HUES64 (cell line): ENCODE measurements around the gene SELENOM.
A peak's percentile ranks its signal among the peaks of the same experiment; 100 is the strongest.
"Not testable (repeated sequence)": the region's sequence is repeated elsewhere in the genome, so short reads cannot be mapped to it uniquely, and the experiment has no call there.

Experiments
- H3K27ac ChIP-seq: 2 replicates; pipeline ENCODE4 v1.7.0; 2013; ENCODE audit warnings: low read depth, low read length, inconsistent platforms
- H3K27me3 ChIP-seq: 2 replicates; pipeline ENCODE4 v1.6.1; 2013; ENCODE audit warnings: mild to moderate bottlenecking, low read length; ENCODE audit not compliant: insufficient read depth
- H3K36me3 ChIP-seq: 2 replicates; pipeline ENCODE4 v1.6.1; 2013; ENCODE audit warnings: mild to moderate bottlenecking, low read length; ENCODE audit not compliant: insufficient read depth
- H3K4me1 ChIP-seq: 2 replicates; pipeline ENCODE4 v1.6.1; 2013; ENCODE audit warnings: mild to moderate bottlenecking, low read length, moderate library complexity; ENCODE audit not compliant: insufficient read depth
- H3K4me3 ChIP-seq: 2 replicates; pipeline ENCODE4 v1.5.1; 2013; ENCODE audit warnings: mild to moderate bottlenecking, low read length, moderate library complexity
- H3K9ac ChIP-seq: 2 replicates; pipeline ENCODE4 v1.6.1; 2013; ENCODE audit warnings: mild to moderate bottlenecking, low read depth, low read length
- H3K9me3 ChIP-seq: 2 replicates; pipeline ENCODE4 v1.6.1; 2013; ENCODE audit warnings: low read depth, low read length; ENCODE audit not compliant: insufficient read depth
- WGBS: fragments of 150-250, 120-280 bp; methylation state at CpG from one replicate; pipeline ENCODE4 v1.1.7; 2013; ENCODE audit warnings: missing lambda C conversion rate; 5-methylcytosine and 5-hydroxymethylcytosine counted together

SELENOM gene

GRCh38 chr22:31122196-31122531 is 14.8 kb upstream of the SELENOM start:
- no peak overlapping the region for H3K9ac ChIP-seq
- no peak overlapping the region for H3K27ac ChIP-seq
- H3K9me3 ChIP-seq: no peaks in the 10 kb centered on the region
- 84% methylated on average over 2 of the region's 2 CpGs for WGBS
- H3K4me1 ChIP-seq: peaks cover 5% of the 10 kb centered on the region
- H3K27me3 ChIP-seq: peaks cover 3% of the 10 kb centered on the region
- no peaks in the 10 kb centered on the region for H3K36me3 ChIP-seq
- no peak overlapping the region for H3K4me3 ChIP-seq

GRCh38 chr22:31121403-31121802 is 14.0 kb upstream of the SELENOM start:
- peaks cover 3% of the 10 kb centered on the region for H3K27me3 ChIP-seq
- no peak overlapping the region for H3K27ac ChIP-seq
- H3K36me3 ChIP-seq: no peaks in the 10 kb centered on the region
- H3K4me3 ChIP-seq: no peak overlapping the region
- 94% methylated on average over 4 of the region's 4 CpGs for WGBS
- no peak overlapping the region for H3K9ac ChIP-seq
- peaks cover 5% of the 10 kb centered on the region for H3K4me1 ChIP-seq
- H3K9me3 ChIP-seq: no peaks in the 10 kb centered on the region

GRCh38 chr22:31120642-31121041 is 13.3 kb upstream of the SELENOM start:
- H3K27me3 ChIP-seq: peaks cover 3% of the 10 kb centered on the region
- no peaks in the 10 kb centered on the region for H3K9me3 ChIP-seq
- H3K4me3 ChIP-seq: no peak overlapping the region
- 75% methylated on average over 1 of the region's 1 CpG for WGBS
- no peak overlapping the region for H3K9ac ChIP-seq
- no peak overlapping the region for H3K27ac ChIP-seq
- H3K4me1 ChIP-seq: peaks cover 5% of the 10 kb centered on the region
- H3K36me3 ChIP-seq: no peaks in the 10 kb centered on the region

GRCh38 chr22:31120230-31120629 is 12.9 kb upstream of the SELENOM start:
- Histone ChIP-seq H3K4me3 (no peak overlapping the region), H3K4me1 (peaks cover 5% of the 10 kb centered on the region), H3K27me3 (peaks cover 3% of the 10 kb centered on the region), H3K27ac (no peak overlapping the region), H3K36me3 (no peaks in the 10 kb centered on the region), H3K9ac (no peak overlapping the region), H3K9me3 (no peaks in the 10 kb centered on the region)
- WGBS: 75% methylated on average over 5 of the region's 5 CpGs

- peaks cover 5% of the 10 kb centered on the region for H3K4me1 ChIP-seq
- no peaks in the 10 kb centered on the region for H3K36me3 ChIP-seq
- WGBS: 65% methylated on average over 5 of the region's 7 CpGs
- no peak overlapping the region for H3K27ac ChIP-seq
- no peaks in the 10 kb centered on the region for H3K9me3 ChIP-seq
- H3K27me3 ChIP-seq: no peaks in the 10 kb centered on the region; the same call in 1 of the 2 replicates
- H3K4me3 ChIP-seq: no peak overlapping the region
- H3K9ac ChIP-seq: no peak overlapping the region
Measured at GRCh38 chr22:31119026-31119717, 11.8 kb upstream of the SELENOM start.

- H3K4me1 ChIP-seq: peaks cover 5% of the 10 kb centered on the region
- H3K4me3 ChIP-seq: no peak overlapping the region
- no peaks in the 10 kb centered on the region for H3K36me3 ChIP-seq
- no peak overlapping the region for H3K9ac ChIP-seq
- whole genome bisulfite sequencing: 86% methylated on average over 3 of the region's 3 CpGs
- H3K9me3 ChIP-seq: no peaks in the 10 kb centered on the region
- no peaks in the 10 kb centered on the region for H3K27me3 ChIP-seq
- H3K27ac ChIP-seq: no peak overlapping the region
Measured at GRCh38 chr22:31118046-31118820, 10.9 kb upstream of the SELENOM start.

GRCh38 chr22:31112547-31113091 is 5.3 kb upstream of the SELENOM start:
- H3K9me3 ChIP-seq, H3K4me3 ChIP-seq, H3K27me3 ChIP-seq, H3K27ac ChIP-seq, H3K4me1 ChIP-seq, H3K36me3 ChIP-seq, H3K9ac ChIP-seq: not testable (repeated sequence)
- 91% methylated on average over 7 of the region's 7 CpGs for WGBS

GRCh38 chr22:31107894-31108218 is 488 bp upstream of the SELENOM start:
- 6% methylated on average over 5 of the region's 5 CpGs for WGBS
- Histone ChIP-seq H3K27ac (peak overlapping the region; percentile 40; the same call in 1 of the 2 replicates), H3K9me3 (no peaks in the 10 kb centered on the region), H3K36me3 (no peaks in the 10 kb centered on the region), H3K27me3 (peaks cover 23% of the 10 kb centered on the region), H3K4me3 (peak overlapping the region; percentile 60), H3K4me1 (peaks cover 3% of the 10 kb centered on the region; the same call in 1 of the 2 replicates), H3K9ac (peak overlapping the region; percentile 44; the same call in 1 of the 2 replicates)

GRCh38 chr22:31106731-31107177 is 614 bp downstream of the SELENOM start:
- WGBS: 34% methylated on average over 14 of the region's 14 CpGs
- peaks cover 23% of the 10 kb centered on the region for H3K27me3 ChIP-seq
- H3K9ac ChIP-seq: peak overlapping the region; percentile 42
- H3K27ac ChIP-seq: no peak overlapping the region
- peaks cover 3% of the 10 kb centered on the region; the same call in 1 of the 2 replicates for H3K4me1 ChIP-seq
- H3K4me3 ChIP-seq: peak overlapping the region; percentile 65
- H3K36me3 ChIP-seq: no peaks in the 10 kb centered on the region
- H3K9me3 ChIP-seq: no peaks in the 10 kb centered on the region

GRCh38 chr22:31106001-31106571 is 1.3 kb downstream of the SELENOM start:
- peaks cover 23% of the 10 kb centered on the region for H3K27me3 ChIP-seq
- peaks cover 3% of the 10 kb centered on the region; the same call in 1 of the 2 replicates for H3K4me1 ChIP-seq
- H3K9ac ChIP-seq: no peak overlapping the region
- H3K4me3 ChIP-seq: no peak overlapping the region; the same call in 1 of the 2 replicates
- H3K27ac ChIP-seq: no peak overlapping the region
- no peaks in the 10 kb centered on the region for H3K36me3 ChIP-seq
- H3K9me3 ChIP-seq: no peaks in the 10 kb centered on the region
- 83% methylated on average over 3 of the region's 4 CpGs for WGBS
